Measurements from ENCODE around the gene PCED1A.

GRCh38 chr20:2867081-2867864 is 26.8 kb upstream of the PCED1A start:
- TF ChIP-seq CTCF (IDR thresholded peaks at IDR 0.05; ENCODE audit: low read length) = no peak
- TF ChIP-seq EZH2 (IDR thresholded peaks at IDR 0.05; ENCODE audit: borderline replicate concordance, low read length) = no peak

Measured in OCI-LY1 (cell line).